GM23248 (cell line): ENCODE data around the gene ALCAM. TPM values are rescaled to one million over a fixed set of nuclear protein-coding genes. Genes with fewer than 3 reads are reported as not detected.

ENCODE experiments used
- DNase-seq: peaks from one replicate; pipeline ENCODE4 v3.0.0-alpha.2; 2015
- H2AFZ ChIP-seq: fragments of 200-600 bp; sonication (generic); 2 replicates; pipeline ENCODE4 v1.6.1; 2016; ENCODE audit warnings: antibody characterized with exemption
- H3F3A ChIP-seq: fragments of 200-600 bp; sonication (generic); 2 replicates; pipeline ENCODE4 v1.6.1; 2016; ENCODE audit warnings: mild to moderate bottlenecking, antibody characterized with exemption, mixed run types; ENCODE audit not compliant: insufficient read depth
- H3K27ac ChIP-seq: fragments of 200-600 bp; sonication (generic); 2 replicates; pipeline ENCODE4 v1.5.1; 2016; ENCODE audit warnings: mild to moderate bottlenecking
- H3K27me3 ChIP-seq: fragments of 200-600 bp; sonication (generic); replicated peaks from 2 replicates; pipeline ENCODE4 v1.6.1; 2016; ENCODE audit warnings: mild to moderate bottlenecking; ENCODE audit not compliant: insufficient read depth
- H3K36me3 ChIP-seq: fragments of 200-600 bp; sonication (generic); 2 replicates; pipeline ENCODE4 v1.6.1; 2016; ENCODE audit warnings: low read depth, mild to moderate bottlenecking
- H3K4me1 ChIP-seq: fragments of 200-600 bp; sonication (generic); 2 replicates; pipeline ENCODE4 v1.6.1; 2016; ENCODE audit warnings: mild to moderate bottlenecking; ENCODE audit not compliant: insufficient read depth
- H3K4me2 ChIP-seq: fragments of 200-600 bp; sonication (generic); one replicate; pipeline ENCODE4 v1.6.1; 2016; ENCODE audit warnings: mild to moderate bottlenecking; ENCODE audit not compliant: unreplicated experiment
- H3K4me3 ChIP-seq: fragments of 200-600 bp; sonication (generic); 2 replicates; pipeline ENCODE4 v1.5.1; 2016; ENCODE audit warnings: mild to moderate bottlenecking
- H3K79me2 ChIP-seq: fragments of 200-600 bp; sonication (generic); 2 replicates; pipeline ENCODE4 v1.6.1; 2016; ENCODE audit warnings: mild to moderate bottlenecking; ENCODE audit not compliant: insufficient read depth
- H3K9ac ChIP-seq: fragments of 200-600 bp; sonication (generic); 2 replicates; pipeline ENCODE4 v1.6.1; 2016; ENCODE audit warnings: mild to moderate bottlenecking
- H3K9me2 ChIP-seq: fragments of 200-600 bp; sonication (generic); 2 replicates; pipeline ENCODE4 v1.6.1; 2016; ENCODE audit warnings: mixed run types, mild to moderate bottlenecking, moderate library complexity; ENCODE audit not compliant: insufficient read depth
- H3K9me3 ChIP-seq: fragments of 200-600 bp; sonication (generic); one replicate; pipeline ENCODE4 v1.6.1; 2017; ENCODE audit warnings: low read depth
- H4K20me1 ChIP-seq: fragments of 200-600 bp; sonication (generic); 2 replicates; pipeline ENCODE4 v1.6.0; 2016; ENCODE audit not compliant: insufficient read depth
- EZH2 ChIP-seq: fragments of 200-600 bp; sonication (generic); IDR thresholded peaks from 2 replicates; pipeline ENCODE4 v1.6.1; 2018; ENCODE audit warnings: antibody characterized with exemption, mild to moderate bottlenecking; ENCODE audit not compliant: insufficient read depth, poor library complexity, severe bottlenecking
- EZH2phosphoT487 ChIP-seq: fragments of 200-600 bp; sonication (generic); IDR thresholded peaks from 2 replicates; pipeline ENCODE4 v1.6.1; 2018; ENCODE audit warnings: antibody characterized with exemption, moderate library complexity, mild to moderate bottlenecking, low read depth; ENCODE audit not compliant: insufficient read depth
- WGBS, 2 experiments: methylation state at CpG; one replicate each; pipeline ENCODE4 v1.1.6; 2015 to 2017; ENCODE audit warnings: low lambda C conversion rate in 2 of 2, low coverage in 1 of 2; ENCODE audit errors: missing lambda C conversion rate in 2 of 2; 5-methylcytosine and 5-hydroxymethylcytosine counted together
- in situ Hi-C: fragments of 300-500 bp; cut with MboI; formaldehyde crosslinking; loops from 2 replicates; pipeline ENCODE4 v1.15.0; 2020
- polyA plus RNA-seq: library from polyadenylated mRNA; unstranded; fragments of >200 nt; fragmentation: Nextera tagmentation; extraction: Ambion mirVana; gene quantifications from 2 replicates; pipeline ENCODE4 v1.2.1, GENCODE V29; 2016
- total RNA-seq: library from RNA; depleted of rRNA; stranded (reverse); fragments of >200 nt; shearing (Covaris generic); gene quantifications from 2 replicates; pipeline ENCODE4 v1.2.3, GENCODE V29; 2014

ALCAM gene
- total and polyA plus RNA-seq, 2 experiments from 2014 or later = 88.7 to 208 TPM

GRCh38 chr3:105415951-105416350 is 49.2 kb downstream of the ALCAM start:
- H3F3A ChIP-seq = no peaks in the 10 kb centered on the region
- H3K9ac ChIP-seq = no peak overlapping the region
- no peak overlapping the region for H3K4me3 ChIP-seq
- no peaks in the 10 kb centered on the region for H3K36me3 ChIP-seq
- no peak for DNase-seq
- H2AFZ ChIP-seq = no peak overlapping the region
- peaks cover 15% of the 10 kb centered on the region for H3K4me1 ChIP-seq
- no peak overlapping the region for H3K4me2 ChIP-seq
- TF ChIP-seq EZH2 (no peak), EZH2phosphoT487 (no peak)
- H3K79me2 ChIP-seq = peaks cover 87% of the 10 kb centered on the region
- H3K9me2 ChIP-seq = no peaks in the 10 kb centered on the region; the same call in 1 of the 2 replicates
- H3K27me3 ChIP-seq = no peaks in the 10 kb centered on the region
- H3K27ac ChIP-seq = no peak overlapping the region
- no peaks in the 10 kb centered on the region for H4K20me1 ChIP-seq
- in situ Hi-C loops = no loop called here
- H3K9me3 ChIP-seq = no peaks in the 10 kb centered on the region
- WGBS, 2 experiments = 94 to 96% methylated on average over 1 of the region's 1 CpG

- Histone ChIP-seq H3K27me3 (no peaks in the 10 kb centered on the region), H3K4me1 (peaks cover 15% of the 10 kb centered on the region), H3K9me3 (no peaks in the 10 kb centered on the region), H4K20me1 (no peaks in the 10 kb centered on the region), H3K9ac (no peak overlapping the region), H3K9me2 (no peaks in the 10 kb centered on the region; the same call in 1 of the 2 replicates), H3K4me3 (0 out of 2 replicates have a peak overlapping the region, but pooled peaks have one; percentile 14), H3K36me3 (no peaks in the 10 kb centered on the region), H3F3A (no peaks in the 10 kb centered on the region), H3K4me2 (peak overlapping the region; percentile 26), H2AFZ (peak overlapping the region; percentile 51), H3K27ac (no peak overlapping the region), H3K79me2 (peaks cover 87% of the 10 kb centered on the region)
- in situ Hi-C loops = no loop called here
- no peak for TF ChIP-seq EZH2phosphoT487
- no peak for TF ChIP-seq EZH2
- 68 to 72% methylated on average over 3 of the region's 3 CpGs for WGBS, 2 experiments
- peak; percentile 19 for DNase-seq
These were observed 51.0 kb downstream of the ALCAM start for GRCh38 chr3:105417525-105418289.

- no peak overlapping the region for H3K27ac ChIP-seq
- 92 to 100% methylated on average over 2 of the region's 2 CpGs for WGBS, 2 experiments
- no peaks in the 10 kb centered on the region for H3K36me3 ChIP-seq
These were observed 55.9 kb downstream of the ALCAM start for GRCh38 chr3:105422645-105423044.

GRCh38 chr3:105423397-105423796 is 56.7 kb downstream of the ALCAM start:
- Histone ChIP-seq H3K36me3 (no peaks in the 10 kb centered on the region), H3K27ac (no peak overlapping the region), H3K9ac (no peak overlapping the region), H3K27me3 (no peaks in the 10 kb centered on the region), H3F3A (no peaks in the 10 kb centered on the region), H3K9me2 (no peaks in the 10 kb centered on the region), H3K4me3 (no peak overlapping the region), H4K20me1 (no peaks in the 10 kb centered on the region), H3K79me2 (peaks cover 86% of the 10 kb centered on the region), H3K4me2 (no peak overlapping the region), H3K9me3 (no peaks in the 10 kb centered on the region), H3K4me1 (no peaks in the 10 kb centered on the region), H2AFZ (no peak overlapping the region)
- DNase-seq = no peak
- in situ Hi-C loops = no loop called here
- WGBS, 2 experiments = 93 to 95% methylated on average over 2 of the region's 2 CpGs
- TF ChIP-seq EZH2 (no peak), EZH2phosphoT487 (no peak)

More at GRCh38 chr3:105422645-105423044, 55.9 kb downstream of the ALCAM start:
- Histone ChIP-seq H3K4me2 (no peak overlapping the region), H3K4me1 (peaks cover 7% of the 10 kb centered on the region), H2AFZ (no peak overlapping the region), H3K27me3 (no peaks in the 10 kb centered on the region), H3K79me2 (peaks cover 92% of the 10 kb centered on the region), H3K4me3 (no peak overlapping the region), H3K9ac (no peak overlapping the region), H3K9me3 (no peaks in the 10 kb centered on the region), H3F3A (no peaks in the 10 kb centered on the region), H4K20me1 (no peaks in the 10 kb centered on the region), H3K9me2 (no peaks in the 10 kb centered on the region)
- in situ Hi-C loops = no loop called here
- DNase-seq = no peak
- no peak for TF ChIP-seq EZH2phosphoT487
- no peak for TF ChIP-seq EZH2
